HCT116 (cell line): ENCODE data around the gene LCNL1.

Source experiments
- CTCF ChIP-seq, 3 experiments: fragments of 200-600 bp in 1 of 3; sonication (generic) in 1 of 3; IDR thresholded peaks in 2 of 3; conservative IDR thresholded peaks in 1 of 3; 2 replicates each; pipeline ENCODE4 v1.5.1; 2012 to 2017; ENCODE audit warnings: low read depth in 2 of 3, low read length in 2 of 3, antibody characterized with exemption in 1 of 3, borderline replicate concordance in 1 of 3, control low read depth in 1 of 3, mild to moderate bottlenecking in 1 of 3, mixed read lengths in 1 of 3, mixed run types in 1 of 3, moderate library complexity in 1 of 3; ENCODE audit not compliant: insufficient read depth in 1 of 3
- EZH2 ChIP-seq: fragments of 200-600 bp; sonication (generic); IDR thresholded peaks from 2 replicates; pipeline ENCODE4 v1.6.1; 2017; ENCODE audit warnings: antibody characterized with exemption, mixed run types
- JUND ChIP-seq: IDR thresholded peaks from 2 replicates; pipeline ENCODE4 v1.6.1; 2012
- MAX ChIP-seq: IDR thresholded peaks from 2 replicates; pipeline ENCODE4 v1.6.1; 2012
- POLR2AphosphoS5 ChIP-seq: IDR thresholded peaks from 2 replicates; pipeline ENCODE4 v1.6.1; 2011; ENCODE audit warnings: mild to moderate bottlenecking, low read depth, low read length, moderate library complexity
- SIN3A ChIP-seq: IDR thresholded peaks from 2 replicates; pipeline ENCODE4 v1.6.1; 2012; ENCODE audit warnings: low read depth
- SP1 ChIP-seq: IDR thresholded peaks from 2 replicates; pipeline ENCODE4 v1.6.1; 2012; ENCODE audit warnings: low read depth
- SRF ChIP-seq: IDR thresholded peaks from 2 replicates; pipeline ENCODE4 v1.6.1; 2012; ENCODE audit warnings: low read depth
- ZNF274 ChIP-seq: fragments of 200-500 bp; sonication (Bioruptor generic); IDR thresholded peaks from 2 replicates; pipeline ENCODE4 v1.6.1; 2014; ENCODE audit warnings: mild to moderate bottlenecking, low read depth, low read length, inconsistent platforms

GRCh38 chr9:136983167-136983566 is 374 bp downstream of the LCNL1 start:
- TF ChIP-seq CTCF (IDR thresholded peaks at IDR 0.05 in 2 of 3, conservative IDR thresholded peaks at IDR 0.05 in 1 of 3; ENCODE audit: borderline replicate concordance in 1 of 3, insufficient read depth in 1 of 3, low read depth in 2 of 3, low read length in 2 of 3) = no peak
- TF ChIP-seq SIN3A = no peak
- TF ChIP-seq EZH2 = no peak
- TF ChIP-seq POLR2AphosphoS5 = no peak
- no peak for TF ChIP-seq ZNF274
- no peak for TF ChIP-seq JUND
- no peak for TF ChIP-seq MAX
- TF ChIP-seq SP1 = no peak
- no peak for TF ChIP-seq SRF
